GM18505 (cell line): ENCODE data around the gene NEURL2.

Experiments used
- ATAC-seq: cut with Tn5 transposase; IDR thresholded peaks from one replicate; pipeline ENCODE4 v1.9.1; 2021; ENCODE audit not compliant: unreplicated experiment
- POLR2A ChIP-seq: IDR thresholded peaks from 4 replicates; pipeline ENCODE4 v1.6.1; 2011; ENCODE audit warnings: borderline replicate concordance; ENCODE audit not compliant: insufficient read depth, insufficient read length; ENCODE audit errors: extremely low read depth

Gene NEURL2

DNA sequence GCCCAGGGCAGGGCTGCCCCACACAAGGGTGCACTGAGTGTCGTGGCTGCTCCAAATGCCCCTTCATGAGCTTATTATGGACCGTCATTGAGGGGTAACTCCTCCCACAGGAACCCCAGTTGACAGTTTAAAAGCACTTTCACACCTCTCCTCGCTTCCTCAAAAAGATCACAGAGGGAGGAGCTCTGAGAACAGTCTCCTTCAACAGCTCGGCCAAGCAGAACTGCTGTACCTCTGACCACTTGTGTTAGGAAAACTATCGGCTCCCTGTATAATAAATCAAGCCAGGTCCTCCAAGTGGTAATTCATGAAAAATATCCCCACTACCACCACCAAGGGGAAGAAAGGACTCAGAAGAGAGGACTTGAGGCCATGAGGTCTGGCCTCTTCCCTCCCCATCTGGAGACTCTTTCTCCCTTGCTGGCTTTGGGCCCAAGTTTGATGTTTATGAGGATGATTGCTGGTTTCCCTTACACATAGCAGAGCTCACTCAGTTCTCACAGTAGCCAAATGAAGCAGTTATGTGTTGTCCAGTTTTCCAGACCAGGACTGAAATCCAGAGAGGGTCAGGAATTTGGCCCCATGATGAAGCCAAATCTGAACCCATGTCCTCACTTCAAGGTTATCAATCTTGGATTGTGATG, 48.7 kb downstream of the NEURL2 start:
- no peak for ATAC-seq
- TF ChIP-seq POLR2A = no peak

DNA sequence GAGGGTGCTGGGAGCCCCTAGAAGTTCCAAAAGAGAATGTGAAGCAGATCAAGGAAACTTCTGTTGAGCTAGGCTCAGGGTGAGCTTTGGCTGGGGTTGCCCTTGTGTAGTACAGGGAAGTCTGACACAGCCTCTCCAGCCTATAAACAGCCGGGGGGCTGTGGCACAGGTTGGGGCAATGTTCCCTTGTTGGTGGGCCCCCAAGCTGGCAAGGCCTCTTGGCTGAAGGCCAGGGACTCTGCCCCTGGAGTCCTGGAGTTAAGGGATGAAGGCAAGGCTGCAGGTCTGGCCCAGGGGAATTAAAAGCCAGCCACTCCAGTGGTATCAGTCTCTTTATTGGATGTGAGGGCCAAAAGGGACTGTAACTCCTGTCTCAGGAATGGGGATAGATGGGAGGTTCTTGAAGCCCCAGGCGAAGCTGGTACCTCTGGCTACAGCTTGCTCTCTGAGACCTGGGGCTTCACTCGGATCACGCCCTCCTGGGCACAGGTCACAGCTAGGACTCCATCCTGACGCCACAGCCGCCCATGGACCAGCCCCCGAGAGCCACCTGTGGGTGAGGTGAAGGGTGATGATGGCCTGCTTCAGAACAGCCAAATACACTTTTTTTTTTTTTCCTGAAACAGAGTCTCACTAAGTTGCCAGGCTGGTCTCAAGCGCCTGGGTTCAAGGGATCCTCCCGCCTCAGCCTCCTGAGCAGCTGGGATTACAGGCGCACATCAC, 49.4 kb downstream of the NEURL2 start:
- no peak for ATAC-seq

DNA sequence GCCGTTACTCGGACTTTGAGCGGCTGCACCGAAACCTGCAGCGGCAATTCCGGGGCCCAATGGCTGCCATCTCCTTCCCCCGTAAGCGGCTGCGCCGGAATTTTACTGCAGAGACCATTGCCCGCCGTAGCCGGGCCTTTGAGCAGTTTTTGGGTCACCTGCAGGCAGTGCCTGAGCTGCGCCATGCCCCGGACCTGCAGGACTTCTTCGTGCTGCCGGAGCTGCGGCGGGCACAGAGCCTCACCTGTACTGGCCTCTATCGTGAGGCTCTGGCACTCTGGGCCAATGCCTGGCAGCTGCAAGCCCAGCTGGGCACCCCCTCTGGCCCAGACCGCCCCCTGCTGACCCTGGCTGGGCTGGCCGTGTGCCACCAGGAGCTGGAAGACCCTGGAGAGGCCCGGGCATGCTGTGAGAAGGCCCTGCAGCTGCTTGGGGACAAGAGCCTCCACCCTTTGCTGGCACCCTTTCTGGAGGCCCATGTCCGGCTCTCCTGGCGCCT, 50.3 kb downstream of the NEURL2 start:
- no peak for TF ChIP-seq POLR2A
- no peak for ATAC-seq

More for the DNA sequence above, 49.4 kb downstream of the NEURL2 start:
- TF ChIP-seq POLR2A = no peak
